Measurements from ENCODE around the gene CTNNA1.
"Not testable (repeated sequence)": the region's sequence is repeated elsewhere in the genome, so short reads cannot be mapped to it uniquely, and the experiment has no call there.

CTNNA1 gene

DNA sequence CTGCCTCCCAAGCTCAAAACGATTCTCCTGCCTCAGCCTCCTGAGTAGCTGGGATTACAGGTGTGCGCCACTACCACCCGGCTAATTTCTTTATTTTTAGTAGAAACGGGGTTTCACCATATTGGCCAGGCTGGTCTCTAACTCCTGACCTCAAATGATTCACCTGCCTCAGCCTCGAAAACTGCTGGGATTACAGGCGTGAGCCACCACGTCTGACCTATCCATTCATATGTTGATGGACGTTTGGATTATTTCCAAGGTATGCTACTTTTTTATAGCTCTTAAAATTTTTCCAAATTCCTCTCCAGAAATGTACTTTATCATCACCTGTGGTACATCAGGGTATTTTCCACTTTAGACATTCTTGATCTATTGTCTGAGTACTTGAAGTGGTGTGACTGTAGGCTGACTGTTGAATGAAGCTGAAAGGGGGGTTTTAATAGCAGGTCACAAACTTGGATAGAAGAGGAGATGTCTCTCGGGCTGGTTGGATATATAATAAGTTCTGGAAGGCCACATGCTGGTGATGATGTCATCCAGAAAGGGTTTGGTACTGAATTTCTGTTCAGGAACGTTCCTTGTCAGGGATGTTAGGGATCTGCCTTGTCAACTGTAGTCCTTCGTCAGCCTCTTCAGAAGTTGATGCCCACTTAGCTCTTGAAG is 7.4 kb downstream of the CTNNA1 start:
- DNase-seq (ENCODE audit: low read depth in 2 of 2): no peak

DNA sequence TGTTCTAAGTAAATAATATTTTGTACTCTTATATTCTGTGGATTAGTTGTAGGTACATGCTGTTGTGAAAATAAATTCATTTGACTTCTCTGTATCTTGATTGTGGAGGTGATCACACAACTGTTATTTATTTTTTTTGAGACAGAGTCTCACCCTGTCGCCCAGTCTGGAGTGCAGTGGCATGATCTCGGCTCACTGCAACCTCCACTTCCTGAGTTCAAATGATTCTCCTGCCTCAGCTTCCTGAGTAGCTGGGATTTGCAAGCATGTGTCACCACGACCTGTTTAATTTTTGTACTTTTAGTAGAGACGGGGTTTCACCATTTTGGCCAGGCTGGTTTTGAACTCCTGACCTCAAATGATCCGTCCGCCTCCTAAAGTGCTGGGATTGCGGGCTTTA is 7.9 kb downstream of the CTNNA1 start:
- not testable (repeated sequence) for DNase-seq (ENCODE audit: low read depth in 2 of 2)

DNA sequence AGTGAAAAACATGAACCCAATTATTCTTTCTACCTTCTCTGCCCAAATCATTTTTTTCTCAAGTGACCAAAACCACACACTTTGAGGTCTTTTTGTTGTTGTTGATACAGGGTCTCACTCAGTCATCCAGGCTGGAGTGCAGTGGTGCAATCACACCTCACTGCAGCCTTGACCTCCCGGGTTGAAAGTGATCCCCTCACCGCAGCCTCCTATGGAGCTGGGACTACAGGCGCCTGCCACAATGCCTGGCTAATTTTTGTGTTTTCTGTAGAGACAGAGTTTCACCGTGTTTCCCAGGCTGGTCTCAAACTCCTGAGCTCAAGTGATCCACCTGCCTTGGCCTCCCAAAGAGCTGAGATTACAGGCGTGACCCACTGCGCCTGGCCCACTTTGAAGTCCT is 8.4 kb downstream of the CTNNA1 start:
- not testable (repeated sequence) for DNase-seq (ENCODE audit: low read depth in 2 of 2)

DNA sequence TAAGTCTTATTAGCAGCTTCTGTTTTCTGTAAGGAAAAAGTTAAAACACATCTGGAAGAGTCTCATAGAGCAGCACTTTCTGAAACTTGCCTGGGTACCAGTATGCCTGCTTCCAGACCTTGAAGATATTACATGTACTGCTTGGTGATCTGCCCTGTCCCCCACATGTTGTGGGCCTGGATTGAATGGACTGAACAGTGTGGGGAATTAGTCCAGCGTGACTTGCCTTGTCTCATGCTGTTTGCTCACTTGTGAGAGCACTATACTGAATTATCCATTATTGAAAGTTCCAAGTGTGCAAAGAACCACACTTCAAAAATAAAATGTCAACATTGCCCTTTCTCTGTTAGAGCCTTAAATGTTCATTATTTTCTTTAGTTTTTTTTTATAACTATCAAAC is 8.9 kb downstream of the CTNNA1 start:
- DNase-seq (ENCODE audit: low read depth in 2 of 2): no peak

DNA sequence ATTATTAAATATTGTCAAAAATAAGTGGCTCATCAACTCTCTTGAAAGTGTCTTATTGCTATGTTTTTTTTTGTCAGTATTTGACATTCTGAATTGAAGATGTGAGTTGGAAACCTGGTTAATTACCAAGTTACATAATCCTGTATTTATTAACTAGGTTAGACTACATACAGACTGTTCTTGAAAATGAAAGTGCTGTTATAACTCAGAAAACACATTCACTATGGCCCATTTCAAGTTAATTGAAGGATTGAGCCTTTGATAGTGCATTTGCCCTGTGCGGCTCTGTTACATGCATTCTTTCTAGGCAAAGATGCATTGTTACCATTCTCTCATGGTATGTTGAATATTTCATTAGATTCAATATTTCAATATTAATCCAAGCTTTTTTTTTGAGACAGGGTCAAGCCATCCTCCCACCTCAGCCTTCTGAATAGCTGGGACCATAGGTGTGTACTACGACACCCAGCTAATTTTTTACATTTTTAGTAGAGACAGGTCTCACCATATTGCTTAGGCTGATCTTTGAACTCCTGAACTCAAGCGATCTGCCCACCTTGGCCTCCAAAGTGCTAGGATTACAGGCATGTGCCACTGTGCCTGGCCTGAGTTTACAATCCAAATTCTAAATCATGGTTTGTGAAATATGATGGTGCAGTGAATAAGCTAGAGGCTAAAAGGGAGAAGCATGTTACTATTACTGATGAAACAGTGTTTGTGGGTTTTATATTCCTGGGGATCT is 10.0 kb downstream of the CTNNA1 start:
- no peak for DNase-seq (ENCODE audit: low read depth in 2 of 2)

DNA sequence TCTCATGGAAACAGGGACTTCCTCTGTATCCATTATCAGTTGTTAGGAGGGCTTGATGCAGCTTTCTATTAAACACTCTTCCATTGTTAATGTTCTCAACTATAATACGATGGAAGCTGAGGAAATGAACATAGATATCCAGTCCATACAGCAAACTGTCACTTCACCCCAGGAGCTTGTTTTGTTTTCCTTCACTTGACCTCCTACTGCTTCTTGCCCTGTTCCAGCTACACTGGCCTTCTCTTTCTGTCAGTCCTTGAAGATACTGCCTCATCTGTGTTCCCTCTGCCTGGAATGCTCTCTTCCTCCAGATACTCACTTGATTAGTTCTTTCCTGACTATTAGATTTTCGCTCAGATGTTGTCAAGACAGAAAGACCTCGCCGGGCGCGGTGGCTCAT is 17.1 kb downstream of the CTNNA1 start:
- no peak for DNase-seq (ENCODE audit: low read depth in 2 of 2)

DNA sequence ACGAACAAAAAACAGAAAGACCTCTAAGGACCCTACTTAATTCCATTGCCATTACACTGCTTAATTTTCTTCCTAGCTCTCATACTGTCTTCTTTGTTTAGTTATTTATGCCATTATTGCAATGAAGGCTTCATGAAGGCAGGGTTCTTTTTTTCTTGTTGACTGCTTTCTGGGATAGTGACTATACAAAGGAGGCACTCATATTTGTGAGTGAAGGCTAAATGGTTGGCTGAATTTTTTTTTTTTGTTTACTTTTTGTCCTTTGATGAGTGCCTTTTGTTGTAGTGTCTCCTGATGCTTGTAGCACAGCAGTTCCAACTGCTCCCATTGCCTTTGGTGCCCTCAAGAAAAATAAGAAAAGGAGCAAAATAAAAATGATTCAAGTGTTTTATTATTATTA is 17.8 kb downstream of the CTNNA1 start:
- no peak for DNase-seq (ENCODE audit: low read depth in 2 of 2)

DNA sequence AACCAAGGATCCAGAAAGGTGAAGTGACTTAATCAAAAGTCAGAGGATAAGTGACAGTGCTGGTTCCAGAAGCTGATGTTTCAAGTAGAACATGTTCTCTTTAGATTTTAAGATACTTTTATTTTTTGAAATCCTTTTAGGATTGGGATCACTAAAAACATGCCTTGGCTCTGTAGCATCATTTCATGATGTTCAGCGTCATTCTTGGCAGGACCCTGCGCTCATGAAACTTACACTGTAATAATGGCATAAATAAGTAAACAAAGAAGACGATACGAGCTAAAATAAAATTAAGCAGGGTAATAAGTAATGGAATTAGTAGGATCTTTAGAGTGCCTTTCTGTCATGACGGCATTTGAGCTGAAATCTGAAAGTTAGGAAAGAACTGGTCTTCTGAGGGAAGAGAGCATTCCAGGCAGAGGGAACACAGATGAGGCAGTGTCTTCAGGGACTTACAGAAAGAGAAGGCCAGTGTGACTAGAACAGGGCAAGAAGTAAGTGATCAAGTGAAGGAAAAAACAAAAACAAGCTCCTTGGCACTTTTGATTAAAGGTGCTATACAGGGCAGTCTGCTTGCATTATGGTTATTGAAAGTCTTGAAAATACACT is 19.9 kb downstream of the CTNNA1 start:
- no peak for DNase-seq (ENCODE audit: low read depth in 2 of 2)

DNA sequence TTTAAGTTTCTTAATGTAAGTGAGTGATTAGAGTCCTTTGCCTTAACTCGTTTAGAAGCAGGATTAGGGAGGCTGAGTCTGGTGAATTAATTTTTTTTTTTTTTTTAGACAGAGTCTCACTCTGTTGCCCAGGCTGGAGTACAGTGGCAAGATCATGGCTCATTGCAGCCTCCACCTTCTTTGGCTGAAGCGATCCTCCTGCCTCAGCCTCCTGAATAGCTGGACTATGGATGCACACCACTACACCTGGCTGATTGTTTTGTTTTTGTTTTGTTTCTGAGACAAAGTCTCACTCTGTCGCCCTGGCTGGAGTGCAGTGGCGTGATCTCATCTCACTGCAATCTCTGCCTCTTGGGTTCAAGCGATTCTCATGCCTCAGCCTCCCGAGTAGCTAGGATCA is 20.4 kb downstream of the CTNNA1 start:
- not testable (repeated sequence) for DNase-seq (ENCODE audit: low read depth in 2 of 2)

DNA sequence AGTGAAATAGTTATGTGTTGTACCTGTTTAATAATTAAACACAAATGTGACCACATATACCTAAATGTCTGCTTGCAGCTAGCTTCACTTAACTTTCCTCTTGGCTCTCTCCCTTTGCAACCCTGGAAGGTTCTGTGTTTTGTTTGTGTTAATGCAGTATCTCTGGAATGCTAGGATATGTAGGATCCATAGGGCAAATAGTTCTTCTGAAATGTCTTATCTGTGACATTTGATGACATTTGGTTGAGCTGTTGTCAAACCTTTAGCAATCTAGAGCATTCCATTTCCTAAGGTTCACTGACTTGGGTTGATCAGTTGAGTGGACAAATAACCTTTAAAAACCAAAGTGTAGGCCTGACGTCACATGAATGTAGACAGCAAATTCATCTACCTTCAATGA is 21.8 kb downstream of the CTNNA1 start:
- DNase-seq (ENCODE audit: low read depth in 2 of 2): no peak

DNA sequence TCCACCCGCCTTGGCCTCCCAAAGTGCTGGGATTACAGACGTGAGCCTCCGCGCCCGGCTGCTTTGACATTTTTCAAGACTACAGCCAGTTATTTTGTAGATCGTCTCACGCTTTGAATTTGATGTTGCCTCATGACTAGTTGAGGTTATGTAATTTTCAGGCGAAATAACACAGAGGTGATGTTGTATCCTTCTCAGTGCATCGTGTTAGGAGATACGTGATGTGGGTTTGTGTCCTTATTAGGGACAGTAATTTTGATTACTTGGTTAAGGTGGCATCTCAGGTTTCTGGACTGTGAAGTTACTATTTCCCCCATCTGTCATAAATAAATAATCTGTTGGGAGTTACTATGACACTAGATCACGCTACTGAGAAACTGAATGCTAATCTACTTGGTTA is 25.0 kb downstream of the CTNNA1 start:
- DNase-seq (ENCODE audit: low read depth in 2 of 2): no peak

DNA sequence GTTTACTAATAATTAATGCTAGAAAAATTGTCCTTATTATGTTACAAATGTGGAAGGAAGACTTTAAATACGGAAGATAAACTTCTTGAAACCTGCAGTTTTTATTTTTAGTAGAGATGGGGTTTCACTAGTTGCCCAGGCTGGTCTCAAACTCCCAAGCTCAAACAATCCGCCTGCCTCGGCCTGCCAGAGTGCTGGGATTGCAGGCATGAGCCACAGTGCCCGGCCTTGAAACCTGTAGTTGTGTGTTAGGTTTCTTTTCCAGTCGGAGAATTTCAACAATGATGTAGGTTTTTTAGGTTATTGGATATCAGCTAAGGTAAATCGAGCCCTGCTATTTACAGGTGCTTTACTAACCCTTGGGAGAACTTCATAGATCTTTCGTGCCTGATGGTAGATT is 30.8 kb downstream of the CTNNA1 start:
- DNase-seq (ENCODE audit: low read depth in 2 of 2): no peak

DNA sequence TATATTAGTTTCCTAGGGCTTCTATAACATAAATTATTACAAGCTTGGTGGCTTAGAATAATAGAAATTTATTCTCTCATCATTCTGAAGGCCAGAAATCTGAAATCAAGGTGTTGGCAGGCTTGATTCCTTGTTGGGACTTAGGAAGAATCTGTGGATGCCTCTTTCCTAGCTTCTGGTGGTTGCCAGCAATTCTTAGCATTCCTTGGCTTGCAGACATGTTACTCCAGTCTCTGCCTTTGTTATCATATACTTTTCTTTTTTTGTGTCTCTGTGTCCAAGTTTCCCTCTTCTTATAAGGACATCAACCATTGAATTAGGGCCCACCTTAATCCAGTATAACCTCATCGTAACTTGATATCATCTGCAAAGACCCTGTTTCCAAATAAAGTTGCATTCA is 31.4 kb downstream of the CTNNA1 start:
- DNase-seq (ENCODE audit: low read depth in 2 of 2): no peak

DNA sequence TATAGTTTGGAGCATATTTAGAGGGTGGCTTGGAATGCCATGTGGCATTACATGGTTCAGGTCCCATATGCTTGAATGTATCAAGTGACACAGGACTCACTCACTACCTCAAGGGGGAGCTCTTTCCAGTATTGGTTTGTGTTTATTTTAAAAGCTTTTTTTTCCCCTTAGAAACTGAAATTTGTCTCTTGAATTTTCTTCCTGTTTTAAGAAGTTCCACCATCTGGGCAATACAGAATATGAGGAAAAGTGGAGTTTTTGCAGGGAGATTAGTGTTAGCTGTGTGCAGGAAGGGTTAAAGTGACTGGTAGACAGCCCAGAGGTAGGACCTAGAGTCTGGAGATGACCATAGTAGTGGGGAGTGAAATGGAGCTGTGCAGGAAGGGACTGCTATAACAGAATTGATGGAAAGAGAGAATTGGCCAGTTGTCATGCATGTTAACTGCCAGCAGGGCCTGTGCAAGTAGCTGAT is 36.6 kb downstream of the CTNNA1 start:
- no peak for DNase-seq (ENCODE audit: low read depth in 2 of 2)

DNA sequence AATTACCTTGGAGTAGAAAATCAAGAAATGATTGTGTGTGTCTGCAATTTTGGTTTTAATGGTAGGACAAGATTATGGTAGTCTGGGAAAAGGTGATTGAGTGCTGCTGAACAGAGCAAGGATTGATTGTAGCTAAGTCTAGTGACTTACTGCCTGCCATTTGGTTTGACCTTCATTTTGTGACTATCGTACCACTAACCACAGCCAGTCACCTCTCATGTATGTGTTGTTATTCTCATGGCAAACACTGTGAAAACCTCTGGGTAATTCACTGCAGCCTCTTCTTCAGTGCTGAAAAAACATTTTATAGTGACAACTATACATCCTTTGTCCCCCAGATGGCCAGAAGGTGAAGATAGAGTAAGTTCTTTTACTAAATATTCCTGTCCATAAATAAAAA is 37.5 kb downstream of the CTNNA1 start:
- DNase-seq (ENCODE audit: low read depth in 2 of 2): no peak

DNA sequence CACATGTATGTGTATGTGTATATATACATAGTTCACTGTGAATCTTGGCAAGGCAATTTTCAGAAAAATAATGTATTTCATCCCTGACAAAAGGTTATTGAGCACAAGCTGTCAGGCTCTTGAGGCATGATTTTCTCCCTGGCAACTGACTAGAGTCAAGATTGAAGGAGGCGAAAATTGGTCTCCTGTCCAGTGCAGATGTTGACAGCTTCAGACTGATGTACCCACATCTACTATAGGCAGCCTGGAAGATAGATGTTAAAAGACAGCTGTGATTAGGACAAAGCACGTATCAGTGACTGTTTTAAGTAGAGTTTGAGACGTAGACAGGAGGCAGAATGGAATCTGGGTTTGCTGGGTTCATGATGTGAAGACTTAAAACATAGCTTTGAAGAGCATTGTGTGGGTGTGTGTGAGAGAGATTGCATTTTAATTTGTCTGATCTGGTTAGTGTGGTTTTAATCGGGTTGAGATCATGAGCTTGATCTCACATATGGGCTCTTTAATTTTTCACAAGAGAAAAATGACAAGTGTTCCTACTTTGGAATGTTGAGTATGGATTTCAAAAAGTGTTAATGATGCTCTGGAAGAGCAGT is 39.1 kb downstream of the CTNNA1 start:
- DNase-seq (ENCODE audit: low read depth in 2 of 2): no peak

DNA sequence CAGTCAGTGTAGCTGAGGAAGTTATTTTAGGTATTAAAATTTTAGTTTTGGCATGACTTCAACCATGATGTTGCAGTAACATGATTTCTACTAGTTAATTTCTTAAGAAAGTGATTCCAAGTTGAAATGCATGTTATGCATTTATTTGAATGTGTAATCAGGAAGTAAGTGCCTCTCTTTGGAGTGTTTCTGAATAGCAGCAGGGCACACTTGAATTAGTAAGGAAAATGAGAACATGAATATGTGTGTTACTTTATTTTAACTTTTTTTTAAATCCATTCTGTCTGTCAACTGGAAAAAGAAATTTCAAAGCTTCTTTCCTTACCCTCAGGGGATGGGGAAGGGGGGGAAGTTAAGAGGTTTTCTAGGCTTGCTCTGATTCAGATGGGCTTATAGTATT is 40.4 kb downstream of the CTNNA1 start:
- DNase-seq (ENCODE audit: low read depth in 2 of 2): no peak

DNA sequence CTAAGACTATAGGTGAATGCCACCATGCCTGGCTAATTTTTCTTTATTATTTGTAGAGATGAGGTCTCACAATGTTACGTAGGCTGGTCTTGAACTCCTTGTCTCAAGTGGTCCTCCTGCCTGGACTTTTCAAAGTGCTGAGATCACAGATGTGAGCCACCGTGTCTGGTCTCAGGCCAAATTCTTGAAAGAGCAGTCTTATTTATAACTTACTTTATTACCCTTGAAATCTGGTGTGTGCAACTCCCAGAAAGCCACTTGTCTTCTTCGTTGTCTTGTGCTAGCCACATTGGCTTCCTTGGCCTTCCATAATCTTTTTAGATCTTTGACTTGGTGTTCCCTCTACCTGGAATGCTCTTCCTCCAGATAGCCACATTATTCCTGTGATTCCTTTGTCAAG is 50.1 kb downstream of the CTNNA1 start:
- no peak for DNase-seq (ENCODE audit: low read depth in 2 of 2)

DNA sequence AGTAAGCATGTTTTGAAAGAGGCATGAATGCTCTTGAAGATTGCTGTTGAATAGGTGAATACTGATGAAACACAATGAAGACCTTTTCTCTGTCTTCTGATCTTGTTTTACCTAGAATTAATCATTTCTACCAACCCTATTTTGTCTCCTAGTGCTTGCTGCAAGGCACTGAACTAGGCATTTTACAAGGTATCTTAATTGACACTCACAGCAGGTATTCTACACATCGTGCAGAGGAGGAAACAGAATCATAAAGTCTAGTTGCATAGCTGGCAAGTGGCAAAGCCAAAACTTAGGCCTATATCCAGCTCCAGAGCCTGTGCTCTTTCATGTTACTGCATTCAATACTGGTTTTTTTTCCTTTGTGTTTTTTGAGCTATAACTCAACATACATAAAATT is 50.7 kb downstream of the CTNNA1 start:
- no peak for DNase-seq (ENCODE audit: low read depth in 2 of 2)

DNA sequence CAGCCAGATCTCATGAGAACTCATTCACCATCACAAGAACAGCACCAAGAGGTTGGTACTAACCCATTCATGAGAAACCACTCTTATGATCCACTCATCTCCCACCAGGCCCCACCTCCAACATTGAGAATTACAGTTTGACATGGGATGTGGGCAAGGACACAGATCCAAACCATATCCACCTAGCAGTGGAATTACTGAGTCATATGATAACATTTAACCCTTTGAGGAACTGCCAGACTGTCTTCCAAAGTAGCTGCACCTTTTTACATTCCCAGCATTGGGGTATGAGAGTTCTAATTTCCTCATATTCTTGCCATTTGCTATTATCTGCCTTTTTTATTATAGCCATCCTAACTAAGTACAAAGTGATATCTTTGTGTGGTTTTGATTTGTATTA is 51.9 kb downstream of the CTNNA1 start:
- no peak for DNase-seq (ENCODE audit: low read depth in 2 of 2)

DNA sequence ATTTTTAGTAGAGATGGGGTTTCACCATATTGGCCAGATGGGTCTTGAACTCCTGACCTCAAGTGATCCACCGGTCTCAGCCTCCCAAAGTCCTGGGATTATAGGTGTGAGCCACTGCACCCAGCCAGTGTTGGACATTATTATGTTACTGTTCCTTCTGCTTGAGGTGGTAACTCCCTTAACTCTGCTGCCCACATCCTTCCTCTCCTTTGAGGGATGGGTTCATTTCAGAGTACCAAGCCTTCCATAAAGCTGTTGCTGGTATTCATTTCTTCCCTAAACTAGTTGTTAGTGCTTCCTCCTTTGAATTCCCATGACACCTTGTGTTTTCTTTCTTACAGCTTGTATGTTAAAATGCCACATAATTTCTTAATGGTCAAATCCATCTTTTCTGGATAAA is 54.0 kb downstream of the CTNNA1 start:
- no peak for DNase-seq (ENCODE audit: low read depth in 2 of 2)

DNA sequence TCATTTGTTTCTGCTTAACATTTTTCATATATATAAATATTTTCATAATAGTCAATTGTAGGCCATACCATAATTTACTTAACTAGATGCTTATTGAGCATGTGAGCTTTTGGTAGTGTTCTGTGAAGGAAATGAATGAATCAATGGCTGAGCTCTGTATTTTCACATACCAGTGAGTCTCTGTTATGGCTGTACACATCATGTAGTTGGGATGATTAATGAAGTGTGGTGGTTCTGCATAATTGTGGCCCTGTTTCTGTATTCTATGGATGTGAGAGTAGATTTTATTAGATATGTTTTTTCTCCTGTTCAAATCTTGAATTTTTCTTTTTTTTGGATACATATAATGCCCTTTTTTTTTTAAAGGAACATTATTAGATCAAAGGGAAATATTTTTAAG is 56.2 kb downstream of the CTNNA1 start:
- no peak for DNase-seq (ENCODE audit: low read depth in 2 of 2)

DNA sequence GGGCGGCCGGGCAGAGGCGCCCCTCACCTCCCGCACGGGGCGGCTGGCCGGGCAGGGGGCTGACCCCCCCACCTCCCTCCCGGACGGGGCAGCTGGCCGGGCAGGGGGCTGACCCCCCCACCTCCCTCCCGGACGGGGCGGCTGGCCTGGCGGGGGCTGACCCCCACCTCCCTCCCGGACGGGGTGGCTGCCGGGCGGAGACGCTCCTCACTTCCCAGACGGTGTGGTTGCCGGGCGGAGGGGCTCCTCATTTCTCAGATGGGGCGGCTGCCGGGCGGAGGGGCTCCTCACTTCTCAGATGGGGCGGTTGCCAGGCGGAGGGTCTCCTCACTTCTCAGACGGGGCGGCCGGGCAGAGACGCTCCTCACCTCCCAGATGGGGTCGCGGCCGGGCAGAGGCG is 57.6 kb downstream of the CTNNA1 start:
- not testable (repeated sequence) for DNase-seq (ENCODE audit: low read depth in 2 of 2)
